ENCODE measurements around the gene MYD88.

- no peak for TF ChIP-seq EZH2 (IDR thresholded peaks at IDR 0.05; ENCODE audit: low read length)
- TF ChIP-seq CTCF (optimal IDR thresholded peaks at IDR 0.05 in 1 of 3, IDR thresholded peaks at IDR 0.05 in 1 of 3, conservative IDR thresholded peaks at IDR 0.05 in 1 of 3; ENCODE audit: extremely low read depth in 1 of 3, insufficient read depth in 2 of 3, low read length in 3 of 3): no peak
Measured at GRCh38 chr3:38128303-38128655, 10.2 kb upstream of the MYD88 start.
